NCI-H1048 (cell line): Measurements from ENCODE around the gene DENND4B.

ENCODE experiments used
- DNase-seq: peaks from one replicate; lab custom pipeline; 2025; lab: John Stamatoyannopoulos, UW

The DENND4B gene

DNA sequence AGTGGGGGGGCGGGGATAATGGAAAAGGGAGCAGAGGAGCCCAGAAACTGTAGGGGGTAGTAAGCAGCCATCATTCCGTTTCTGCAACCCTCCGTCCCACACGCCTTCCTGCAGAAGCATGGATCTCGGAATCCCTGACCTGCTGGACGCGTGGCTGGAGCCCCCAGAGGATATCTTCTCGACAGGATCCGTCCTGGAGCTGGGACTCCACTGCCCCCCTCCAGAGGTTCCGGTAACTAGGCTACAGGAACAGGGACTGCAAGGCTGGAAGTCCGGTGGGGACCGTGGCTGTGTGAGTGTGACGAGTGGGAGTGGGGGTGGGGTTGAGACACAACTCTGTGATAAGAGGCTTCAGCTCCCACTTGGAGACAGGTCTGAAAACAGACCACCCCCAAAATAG is 21.9 kb upstream of the DENND4B start:
- no peak for DNase-seq

DNA sequence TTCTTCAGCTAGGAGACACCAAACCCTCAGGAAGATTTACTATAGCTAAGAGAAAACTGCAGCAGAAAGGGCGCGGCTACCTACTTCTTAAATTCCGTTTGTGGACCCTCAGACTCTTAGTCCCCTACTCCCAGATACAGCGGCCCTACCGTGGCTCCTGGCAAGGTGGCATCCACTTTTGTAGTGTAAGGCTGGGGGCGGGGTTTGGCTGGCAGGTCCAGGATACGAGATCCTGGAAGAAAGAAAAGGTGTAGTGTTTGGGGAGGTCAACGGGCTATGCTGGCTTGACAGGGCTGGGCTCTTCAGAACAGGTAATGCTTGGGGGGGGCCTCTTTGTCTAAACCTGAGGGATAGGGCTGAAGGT is 21.5 kb upstream of the DENND4B start:
- no peak for DNase-seq

DNA sequence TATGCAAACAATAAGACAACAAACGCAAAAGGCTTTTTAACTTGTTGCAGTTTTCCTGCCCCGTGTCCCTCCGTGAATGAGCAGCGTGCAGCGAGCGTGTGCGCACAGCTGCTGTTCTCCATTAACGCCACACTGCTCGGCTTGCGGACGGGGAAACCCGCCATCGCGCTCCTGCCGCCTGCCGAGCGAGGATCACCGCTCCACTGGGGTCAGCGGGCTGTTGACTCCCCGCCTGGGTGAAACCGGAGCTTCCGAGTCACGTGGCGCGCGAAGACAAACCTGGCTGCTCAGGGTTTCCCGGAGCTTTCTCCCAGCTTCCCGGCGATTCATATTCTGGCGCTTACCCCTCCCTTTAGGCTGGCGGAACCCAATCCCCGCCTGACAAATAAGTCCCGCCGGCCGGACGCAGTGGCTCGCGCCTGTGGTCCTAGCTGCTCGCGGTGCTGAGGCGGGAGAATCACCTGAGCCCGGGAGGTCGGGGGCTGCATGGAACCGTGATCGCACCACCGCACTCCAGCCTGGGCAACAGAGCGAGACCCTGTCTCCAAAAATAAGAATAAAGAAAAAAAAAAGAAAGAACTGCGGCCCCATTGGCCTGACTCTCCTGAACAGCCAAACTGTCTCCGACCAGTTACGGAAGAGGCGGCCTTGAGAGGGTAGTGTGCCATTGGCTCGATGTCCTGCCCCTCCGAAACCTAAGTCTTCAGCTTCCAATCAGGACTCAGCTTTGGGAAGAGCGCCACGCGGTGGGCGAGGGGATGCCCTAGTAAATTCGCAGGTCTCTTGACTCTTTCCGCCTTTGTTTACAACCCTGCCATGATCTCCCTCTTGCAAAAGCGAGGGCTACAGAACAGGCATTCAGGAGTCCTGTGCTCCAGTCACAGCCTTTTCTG is 20.8 kb upstream of the DENND4B start, which contains the start of gene CREB3L4:
TSS of gene CREB3L4 (plus strand) at position 796 of the 893 bp plus-strand sequence. CDS start 624 bp downstream, outside the sequence.
- peak; percentile 97 for DNase-seq

DNA sequence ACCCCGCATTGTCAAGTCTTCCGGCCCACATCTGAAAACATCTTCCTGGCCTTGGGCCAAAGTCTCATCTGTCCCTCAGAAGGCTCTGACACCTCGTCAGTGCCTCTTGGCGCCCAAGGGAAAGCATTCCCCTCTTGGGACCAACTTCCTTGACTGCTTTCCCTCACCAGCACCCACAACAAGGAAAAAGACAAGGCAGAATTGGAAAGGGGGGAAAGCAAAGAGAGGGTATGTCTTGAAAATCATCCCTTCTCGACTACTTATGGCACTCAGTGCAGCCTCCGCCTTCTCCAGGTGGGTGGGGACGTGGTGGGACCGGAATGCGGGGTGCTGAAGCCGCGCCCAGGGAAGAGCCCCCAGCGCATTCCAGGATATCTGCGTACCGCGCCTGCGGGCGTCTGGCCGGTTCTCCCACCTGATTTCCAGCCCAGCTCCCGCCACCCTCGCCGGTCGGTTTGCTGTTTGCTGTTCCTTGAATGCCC is 17.4 kb upstream of the DENND4B start:
- DNase-seq, result peak; percentile 42

DNA sequence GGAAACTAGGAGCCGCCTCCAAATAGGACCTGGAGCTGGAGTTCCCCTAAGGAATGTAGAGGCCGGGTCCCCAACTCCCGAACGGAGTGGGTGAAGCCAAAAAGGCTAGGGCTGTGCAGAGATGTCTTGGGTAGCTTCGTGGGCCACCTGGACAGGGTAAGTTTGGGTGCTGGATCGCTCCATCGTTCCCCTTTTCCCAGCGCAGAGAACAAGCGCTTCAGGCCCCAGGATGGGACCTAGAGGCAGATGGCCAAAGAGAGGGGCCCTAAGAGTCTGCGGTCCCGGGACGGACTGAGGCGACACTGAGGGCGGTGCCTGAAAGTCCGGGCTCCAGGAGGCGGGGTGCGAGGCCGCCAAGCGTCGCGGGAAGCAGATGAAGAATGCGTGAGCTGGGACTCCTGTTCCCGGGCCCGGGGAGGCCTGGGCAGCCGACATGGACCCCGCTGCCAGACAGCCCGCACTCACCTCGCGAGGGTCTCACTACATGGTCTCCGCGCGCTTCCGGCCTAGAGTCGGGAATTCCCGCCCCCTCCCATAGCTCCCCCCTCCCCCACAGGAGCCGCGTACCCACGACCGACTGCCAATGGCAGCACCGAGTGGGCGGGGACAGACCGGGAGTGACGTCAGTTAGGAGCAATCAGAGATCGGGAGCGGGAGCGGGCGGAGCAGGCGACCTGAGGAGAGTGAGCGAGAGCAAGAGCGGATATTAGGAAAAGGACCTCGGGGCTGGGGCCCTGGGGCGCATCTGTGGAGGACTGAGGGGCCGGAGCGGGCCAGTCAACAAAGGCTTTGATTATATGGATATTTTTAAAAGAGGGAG is 16.7 kb upstream of the DENND4B start, which contains the start of gene SLC39A1:
TSS of gene SLC39A1 (minus strand) at position 508 of the 820 bp plus-strand sequence. CDS start 822 bp downstream, outside the sequence.
- peak; percentile 99 for DNase-seq

DNA sequence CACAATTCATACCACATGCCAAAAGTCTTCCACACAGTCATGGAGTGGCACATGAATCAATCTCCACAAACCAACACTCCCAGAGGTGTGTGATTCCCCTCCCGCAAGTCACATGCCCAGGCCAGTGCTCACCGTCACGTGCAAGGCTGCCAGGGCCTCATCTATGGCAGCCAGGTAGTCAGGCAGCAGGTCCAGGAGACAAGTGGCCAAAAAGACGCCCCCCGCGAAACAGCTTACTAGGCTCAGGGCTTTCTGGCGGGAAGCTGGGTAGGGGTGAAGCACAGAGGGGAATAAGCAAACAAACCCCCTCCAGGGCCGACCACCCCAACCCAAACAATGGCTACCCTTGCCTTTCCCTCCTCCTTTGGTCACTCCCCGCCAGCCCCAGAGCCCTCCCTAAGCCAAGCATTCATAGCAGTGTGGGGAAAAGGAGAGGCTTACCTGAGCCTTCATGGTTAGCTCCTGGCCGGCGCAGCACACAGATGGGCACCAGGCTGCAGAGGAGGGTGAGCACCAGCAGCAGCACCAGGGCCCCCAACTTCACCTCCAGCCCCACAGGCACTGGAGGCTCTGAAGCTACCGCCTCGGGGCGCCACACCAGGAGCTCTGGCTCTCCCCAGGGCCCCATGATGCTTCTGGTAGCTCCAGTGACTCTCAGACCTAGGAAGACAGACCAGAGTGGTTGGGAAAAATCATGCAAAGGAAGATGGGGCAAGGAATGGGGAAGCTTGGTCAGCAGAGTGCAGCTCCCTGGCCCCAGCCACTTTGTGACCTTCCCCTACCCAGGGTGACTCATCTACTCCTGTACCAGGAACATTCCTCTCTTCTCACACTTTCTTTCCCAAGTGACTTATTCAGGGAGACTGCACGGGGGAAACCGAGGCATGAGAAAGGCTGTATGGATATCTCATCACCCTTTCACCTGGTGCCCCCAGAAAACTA is 15.8 kb upstream of the DENND4B start:
- no peak for DNase-seq

DNA sequence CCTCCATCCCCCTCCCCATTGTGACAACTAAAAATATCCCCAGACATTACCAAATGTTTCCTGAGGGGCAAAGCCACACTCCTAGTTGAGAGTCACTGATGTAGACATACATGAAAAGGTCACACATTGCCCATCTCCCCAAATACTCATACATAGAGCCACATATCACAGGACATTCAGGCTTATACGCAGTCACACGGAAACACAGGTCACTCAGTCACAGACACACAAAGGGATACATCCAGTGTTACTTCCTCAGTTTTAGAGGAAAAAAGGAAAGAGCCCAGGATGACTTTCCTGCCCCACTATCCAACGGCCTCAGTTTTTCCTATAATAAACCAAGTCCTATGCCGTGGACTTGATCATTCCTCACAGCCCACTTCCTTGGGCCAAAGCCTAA is 14.9 kb upstream of the DENND4B start:
- no peak for DNase-seq

DNA sequence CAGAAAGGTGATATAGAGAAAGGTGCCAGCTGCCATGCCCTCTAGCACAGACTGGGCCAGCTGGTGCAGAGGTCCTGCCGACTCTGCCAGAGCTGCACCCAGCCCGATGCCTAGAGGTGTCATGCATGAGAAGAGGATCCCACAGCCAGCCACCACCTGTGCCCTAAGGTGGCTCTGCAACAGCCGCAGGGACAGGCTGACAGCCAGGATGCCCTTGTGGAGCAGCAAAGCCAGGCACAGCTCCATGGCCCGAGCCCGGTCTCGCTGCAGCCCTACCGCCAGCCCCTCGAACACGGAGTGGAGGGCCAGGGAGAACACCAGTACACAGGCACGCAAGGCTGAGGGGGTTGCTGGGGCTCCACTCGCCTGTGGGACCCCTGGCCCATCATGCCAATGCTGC is 13.7 kb upstream of the DENND4B start:
- no peak for DNase-seq

DNA sequence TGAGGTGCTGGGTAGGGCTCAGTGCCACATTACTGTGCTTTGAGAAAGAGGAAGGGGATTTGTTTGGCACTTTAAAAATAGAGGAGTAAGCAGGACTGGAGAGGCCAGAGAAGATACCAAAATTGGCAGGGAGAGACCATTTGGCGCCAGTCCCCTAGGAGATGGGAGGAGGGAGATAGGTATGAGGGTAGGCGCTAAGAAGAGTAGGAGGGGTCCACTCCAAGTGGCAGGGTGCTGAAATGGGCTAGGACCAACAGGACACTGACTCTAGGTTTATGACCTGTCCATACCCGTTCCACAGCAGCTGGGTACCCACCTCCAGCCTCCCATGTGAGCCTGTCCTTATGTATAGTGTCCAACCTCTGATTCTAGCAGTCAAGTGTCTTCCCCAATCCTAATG is 12.9 kb upstream of the DENND4B start:
- no peak for DNase-seq

DNA sequence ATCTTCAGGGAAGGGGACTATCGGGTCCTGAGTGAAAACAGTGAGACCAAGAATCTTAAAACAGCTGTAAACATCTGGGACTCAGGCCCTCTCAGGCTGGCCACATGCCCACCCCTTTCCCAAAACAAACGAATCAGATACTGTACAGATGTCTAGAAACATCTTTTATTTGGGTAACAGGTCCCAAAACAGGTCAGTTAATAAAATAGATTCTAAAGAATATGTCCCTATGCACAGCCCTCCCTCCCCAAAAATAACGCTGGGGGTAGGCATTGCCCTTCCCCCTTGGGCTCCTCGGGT is 12.4 kb upstream of the DENND4B start:
- DNase-seq, result no peak

DNA sequence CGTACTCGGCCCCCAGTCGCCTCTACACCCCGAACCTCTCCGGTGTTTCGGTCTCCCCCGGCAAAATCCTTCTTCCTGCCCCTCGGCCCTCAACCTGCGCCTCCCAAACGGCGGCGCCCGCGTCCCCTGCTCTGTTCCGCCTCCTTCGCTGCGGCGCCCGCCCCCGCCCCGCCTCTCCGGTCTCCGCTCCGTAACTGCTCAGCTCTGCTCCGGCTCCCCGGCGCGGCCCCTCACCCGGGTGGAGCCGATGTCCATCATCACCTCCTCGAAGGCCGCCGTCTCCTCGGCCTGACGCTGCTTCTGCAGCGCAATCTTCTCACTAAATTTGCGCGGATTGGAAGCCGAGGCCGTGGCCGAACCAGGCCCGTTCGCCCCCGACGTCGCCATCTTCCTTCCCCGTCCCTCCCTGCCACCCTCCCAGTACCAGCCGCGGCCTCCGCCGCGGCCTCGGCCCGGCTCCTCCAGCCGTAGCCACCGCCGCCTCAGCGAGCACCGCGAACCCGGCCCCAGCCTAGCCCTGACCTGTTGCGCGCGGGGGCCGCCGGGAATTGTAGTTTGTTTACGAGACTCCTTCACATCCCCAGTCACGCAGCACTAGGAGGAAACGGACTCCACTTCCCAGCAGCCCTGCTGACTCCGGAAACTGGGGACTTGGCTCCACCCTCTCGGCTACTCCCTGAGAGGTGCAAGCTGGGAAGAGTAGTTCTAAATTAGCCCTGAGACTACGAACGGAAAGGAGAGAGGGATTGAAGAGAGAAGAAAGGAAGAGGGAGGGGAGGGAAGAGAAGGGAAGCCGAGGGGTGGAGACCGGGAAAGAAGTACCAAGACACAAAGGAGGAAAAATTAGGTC is 11.8 kb upstream of the DENND4B start, which contains the start of gene CRTC2:
TSS of gene CRTC2 (minus strand) at position 502 of the 850 bp plus-strand sequence. CDS start at position 387, 115 bp downstream.
- DNase-seq, result peak; percentile 99

DNA sequence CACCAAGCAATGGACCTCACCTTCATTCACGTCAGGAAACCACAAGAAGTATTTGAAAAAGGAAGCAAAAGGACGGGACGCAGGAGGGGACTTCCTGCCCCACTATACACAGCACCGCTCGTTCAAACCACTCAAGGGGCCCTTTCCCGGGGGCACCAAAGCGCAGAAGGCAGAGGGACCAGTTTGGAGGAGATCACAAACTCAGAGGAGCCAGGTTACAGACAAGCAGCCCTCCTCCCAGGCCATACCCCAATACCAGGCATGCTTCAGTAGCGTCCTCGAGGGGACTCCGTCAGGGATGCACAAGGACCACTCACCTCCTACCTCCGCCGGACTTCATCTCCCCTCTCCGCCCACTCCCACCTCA is 11.2 kb upstream of the DENND4B start:
- no peak for DNase-seq

DNA sequence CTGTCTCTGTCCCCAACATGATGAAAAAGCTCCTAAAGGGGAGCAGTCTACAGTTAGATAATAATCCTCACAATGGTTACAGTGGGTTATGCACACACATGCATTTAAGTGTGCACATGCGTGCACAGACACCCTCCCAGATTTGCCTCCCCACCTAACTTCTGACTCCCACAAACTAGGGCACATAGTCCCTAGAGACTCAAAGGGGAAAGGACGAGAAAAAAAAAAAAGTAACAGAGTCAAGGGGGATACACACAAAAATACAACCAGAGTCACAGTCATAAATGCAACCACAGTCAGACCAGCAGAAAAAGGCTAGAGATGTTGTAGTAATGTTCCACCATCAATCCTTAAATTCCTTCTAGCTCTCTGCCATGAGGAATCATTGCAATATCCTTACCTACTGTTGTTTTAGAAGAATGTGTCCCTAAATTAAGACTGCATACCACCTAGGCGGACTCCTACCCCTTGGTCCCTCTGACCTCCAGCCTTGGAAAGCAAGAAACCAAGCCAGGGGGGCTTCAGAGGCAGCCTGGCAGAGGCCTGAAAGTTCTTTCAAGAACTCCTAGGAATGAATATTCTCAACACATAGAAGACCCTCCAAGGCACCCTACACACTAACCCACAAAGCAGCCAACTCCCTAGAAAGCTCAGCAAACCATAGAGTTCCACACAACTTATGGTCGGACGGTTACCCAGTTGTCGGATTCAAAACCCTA is 10.6 kb upstream of the DENND4B start:
- DNase-seq, result no peak

DNA sequence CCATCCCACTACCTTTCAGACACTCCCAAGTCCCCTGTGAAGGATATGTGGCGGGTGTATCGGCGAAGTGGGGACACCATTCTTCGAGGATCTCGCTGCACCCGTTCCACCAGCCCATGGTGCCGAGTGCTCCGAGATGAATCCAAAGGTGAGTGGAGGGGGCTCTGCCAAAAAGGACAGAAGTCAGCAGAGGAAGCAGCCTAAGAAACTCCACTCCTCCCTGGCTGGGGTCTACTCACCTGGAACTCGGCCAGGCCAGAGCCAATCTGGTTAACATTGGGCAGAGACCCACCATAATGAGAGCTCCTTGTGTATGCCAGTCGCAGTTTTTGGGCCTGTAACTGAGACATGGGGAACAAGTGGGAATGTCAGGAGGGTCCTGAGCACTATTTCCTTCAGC is 8.3 kb upstream of the DENND4B start:
- DNase-seq, result no peak

DNA sequence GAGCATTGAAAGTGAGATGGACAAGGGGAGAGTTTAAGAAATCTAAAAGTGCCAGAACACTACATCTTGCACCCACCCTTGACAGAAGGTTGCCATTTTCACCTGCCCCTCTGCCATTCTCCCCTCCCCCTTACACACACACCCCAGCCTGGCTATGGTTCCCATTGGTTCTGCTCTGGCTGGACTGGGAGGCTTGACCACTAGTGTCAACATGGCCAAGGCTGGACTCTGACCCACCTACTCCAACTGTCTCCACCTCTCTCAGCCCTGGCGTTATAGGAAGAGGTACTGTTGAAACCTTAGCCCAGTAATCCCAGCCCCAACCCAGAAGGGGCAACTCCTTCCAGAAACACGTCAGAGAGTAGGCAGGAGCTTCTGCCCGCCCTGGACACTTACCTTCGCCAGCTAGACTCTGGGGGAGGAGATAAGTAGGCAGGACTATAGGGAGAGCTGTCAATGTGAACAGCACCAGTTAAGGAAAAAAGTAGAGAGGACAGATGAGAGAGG is 7.4 kb upstream of the DENND4B start:
- DNase-seq, result no peak

DNA sequence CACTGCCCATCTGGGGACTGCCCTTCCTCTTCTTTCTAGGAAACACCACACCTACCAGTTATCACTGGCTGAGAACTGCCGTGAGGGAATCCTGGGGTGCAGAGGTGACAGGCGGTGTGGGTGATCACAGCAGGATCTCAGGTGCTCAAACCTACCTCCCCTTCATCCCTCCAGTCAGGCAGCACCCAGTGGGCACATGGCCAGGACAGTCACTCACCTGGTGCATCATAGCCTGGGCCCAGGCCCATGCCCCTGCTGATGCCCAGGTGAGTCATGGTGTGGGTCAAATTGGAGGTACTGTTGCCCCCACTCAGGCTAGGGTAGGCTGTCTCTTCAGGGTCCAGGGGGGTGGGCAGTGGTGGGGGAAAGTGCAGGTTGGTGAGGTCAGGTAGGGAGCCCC is 5.3 kb upstream of the DENND4B start:
- DNase-seq, result no peak

DNA sequence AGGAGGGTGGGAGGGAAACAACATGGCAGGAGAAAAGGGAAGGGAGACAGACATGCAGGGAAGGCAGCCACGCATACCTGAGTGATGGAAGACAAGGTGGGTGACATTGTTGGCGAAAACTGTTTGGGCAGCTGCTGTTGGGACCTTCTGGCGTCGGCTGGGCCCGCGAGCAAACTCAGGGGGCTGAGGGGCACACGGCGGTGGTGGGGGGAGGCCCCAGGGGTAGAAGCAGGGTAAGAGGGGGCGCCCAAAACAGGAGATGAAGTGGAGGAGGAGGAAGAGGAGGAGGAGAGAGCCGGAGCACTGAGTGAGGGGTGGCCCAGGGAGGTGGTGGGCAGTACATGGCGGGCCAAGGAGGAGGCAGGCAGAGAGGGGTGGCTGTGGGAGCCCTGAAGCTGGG is 4.7 kb upstream of the DENND4B start:
- DNase-seq, result no peak

DNA sequence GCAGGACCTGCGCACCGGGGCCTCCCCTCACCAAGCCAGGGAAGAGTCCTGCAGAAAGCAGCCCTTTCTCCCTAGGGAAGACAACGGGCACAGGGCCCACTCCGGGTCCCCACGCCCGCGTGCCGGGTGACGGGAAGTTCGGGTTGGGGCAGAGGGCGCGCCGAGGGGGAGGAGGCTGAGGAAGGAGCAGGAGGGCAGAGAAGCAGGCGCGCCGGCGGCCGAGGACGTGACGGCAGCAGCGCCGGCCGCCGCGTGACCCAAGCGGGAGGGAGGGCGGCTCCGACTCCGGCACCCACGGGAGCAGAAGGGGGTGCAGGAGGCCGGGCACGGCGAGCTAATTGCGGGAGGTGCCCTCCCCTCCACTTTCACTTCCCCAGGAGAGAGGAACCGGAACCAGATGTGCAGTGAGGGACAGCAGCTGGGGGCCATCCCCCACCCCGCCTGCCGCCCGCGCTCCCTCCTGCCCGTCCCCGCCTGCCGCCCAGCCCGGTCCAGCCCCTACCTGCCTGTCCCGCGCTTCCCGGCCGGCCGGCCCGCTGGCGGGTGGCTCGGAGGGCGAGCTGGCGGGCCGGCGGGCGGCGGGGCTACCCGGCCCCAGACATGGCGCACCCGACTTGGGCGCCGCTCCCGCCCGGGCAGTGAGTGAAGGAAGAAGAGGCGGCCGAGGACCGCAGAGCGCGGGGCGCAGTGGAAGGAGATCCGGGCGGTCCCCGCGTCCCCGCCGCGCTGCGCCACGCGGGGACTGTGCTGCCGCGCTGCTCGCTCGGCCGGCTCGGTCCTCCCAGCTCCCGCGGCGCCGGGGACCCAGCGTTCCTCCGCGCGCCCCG is 510 bp downstream of the DENND4B start:
- DNase-seq, result no peak
